HEK293 (cell line): ENCODE results near the gene B4GALT5.
A peak's percentile ranks its signal among the peaks of the same experiment; 100 is the strongest.

Experiments
- CTCF ChIP-seq: fragments of 450-650 bp; formaldehyde crosslinking; IDR thresholded peaks from 2 replicates; pipeline ENCODE4 v1.5.1; 2016; ENCODE audit warnings: missing biosample characterization, missing genetic modification characterization
- FEZF1 ChIP-seq: fragments of 450-650 bp; formaldehyde crosslinking; IDR thresholded peaks from 2 replicates; pipeline ENCODE4 v1.5.1; 2016; ENCODE audit warnings: missing biosample characterization, missing genetic modification characterization
- GFI1B ChIP-seq: fragments of 450-650 bp; formaldehyde crosslinking; IDR thresholded peaks from 2 replicates; pipeline ENCODE4 v1.5.1; 2016; ENCODE audit warnings: missing biosample characterization, missing genetic modification characterization
- GLI4 ChIP-seq: fragments of 450-650 bp; formaldehyde crosslinking; IDR thresholded peaks from 2 replicates; pipeline ENCODE4 v1.5.1; 2016; ENCODE audit warnings: missing biosample characterization, missing genetic modification characterization
- GLIS1 ChIP-seq: fragments of 450-650 bp; formaldehyde crosslinking; IDR thresholded peaks from 2 replicates; pipeline ENCODE4 v1.5.1; 2016; ENCODE audit warnings: missing biosample characterization, missing genetic modification characterization
- HOXA7 ChIP-seq: sonication (generic); formaldehyde crosslinking; IDR thresholded peaks from 2 replicates; pipeline ENCODE4 v1.8.1; 2022; ENCODE audit warnings: missing genetic modification reagents, borderline replicate concordance
- SP3 ChIP-seq: fragments of 450-650 bp; formaldehyde crosslinking; IDR thresholded peaks from 2 replicates; pipeline ENCODE4 v1.5.1; 2016; ENCODE audit warnings: missing biosample characterization, missing genetic modification characterization
- YY1 ChIP-seq: fragments of 450-650 bp; formaldehyde crosslinking; IDR thresholded peaks from 2 replicates; pipeline ENCODE4 v1.5.1; 2018; ENCODE audit warnings: missing biosample characterization, missing genetic modification characterization
- ZEB2 ChIP-seq: fragments of 450-650 bp; formaldehyde crosslinking; IDR thresholded peaks from 2 replicates; pipeline ENCODE4 v1.5.1; 2016; ENCODE audit warnings: missing biosample characterization, missing genetic modification characterization
- ZFP41 ChIP-seq: fragments of 450-650 bp; formaldehyde crosslinking; IDR thresholded peaks from 2 replicates; pipeline ENCODE4 v1.5.1; 2016; ENCODE audit warnings: missing biosample characterization, missing genetic modification characterization, borderline replicate concordance
- ZNF132 ChIP-seq: fragments of 450-650 bp; formaldehyde crosslinking; IDR thresholded peaks from 2 replicates; pipeline ENCODE4 v1.5.1; 2017; ENCODE audit warnings: missing biosample characterization, missing genetic modification characterization, borderline replicate concordance
- ZNF175 ChIP-seq: fragments of 450-650 bp; formaldehyde crosslinking; IDR thresholded peaks from 2 replicates; pipeline ENCODE4 v1.5.1; 2016; ENCODE audit warnings: missing biosample characterization, missing genetic modification characterization
- ZNF214 ChIP-seq: fragments of 450-650 bp; formaldehyde crosslinking; IDR thresholded peaks from 2 replicates; pipeline ENCODE4 v1.5.1; 2017; ENCODE audit warnings: missing biosample characterization, mild to moderate bottlenecking, missing genetic modification characterization, borderline replicate concordance
- ZNF24 ChIP-seq: fragments of 450-650 bp; formaldehyde crosslinking; IDR thresholded peaks from 2 replicates; pipeline ENCODE4 v1.5.1; 2016; ENCODE audit warnings: missing biosample characterization, missing genetic modification characterization
- ZNF248 ChIP-seq: fragments of 450-650 bp; formaldehyde crosslinking; IDR thresholded peaks from 2 replicates; pipeline ENCODE4 v1.5.1; 2017; ENCODE audit warnings: missing biosample characterization, missing genetic modification characterization
- ZNF37A ChIP-seq: fragments of 450-650 bp; IDR thresholded peaks from 2 replicates; pipeline ENCODE4 v1.5.1; 2018; ENCODE audit warnings: missing biosample characterization, missing genetic modification characterization
- ZNF555 ChIP-seq: fragments of 450-650 bp; formaldehyde crosslinking; conservative IDR thresholded peaks from 2 replicates; pipeline ENCODE4 v1.5.1; 2017; ENCODE audit warnings: missing biosample characterization, mild to moderate bottlenecking, missing genetic modification characterization, inconsistent platforms
- ZNF558 ChIP-seq: fragments of 450-650 bp; formaldehyde crosslinking; IDR thresholded peaks from 2 replicates; pipeline ENCODE4 v1.5.1; 2016; ENCODE audit warnings: missing biosample characterization, missing genetic modification characterization
- ZNF596 ChIP-seq: fragments of 450-650 bp; IDR thresholded peaks from 2 replicates; pipeline ENCODE4 v1.5.0; 2018; ENCODE audit warnings: missing biosample characterization, mild to moderate bottlenecking, missing genetic modification characterization, moderate library complexity
- ZNF600 ChIP-seq: fragments of 450-650 bp; formaldehyde crosslinking; IDR thresholded peaks from 2 replicates; pipeline ENCODE4 v1.5.1; 2016; ENCODE audit warnings: missing biosample characterization, missing genetic modification characterization
- ZNF621 ChIP-seq: fragments of 450-650 bp; formaldehyde crosslinking; IDR thresholded peaks from 2 replicates; pipeline ENCODE4 v1.5.1; 2017; ENCODE audit warnings: missing biosample characterization, missing genetic modification characterization
- ZNF776 ChIP-seq: fragments of 450-650 bp; formaldehyde crosslinking; IDR thresholded peaks from 2 replicates; pipeline ENCODE4 v1.5.0; 2017; ENCODE audit warnings: missing biosample characterization, missing genetic modification characterization, borderline replicate concordance
- ZNF837 ChIP-seq: fragments of 450-650 bp; formaldehyde crosslinking; IDR thresholded peaks from 2 replicates; pipeline ENCODE4 v1.5.1; 2016; ENCODE audit warnings: missing biosample characterization, missing genetic modification characterization
- ZSCAN16 ChIP-seq: fragments of 450-650 bp; formaldehyde crosslinking; IDR thresholded peaks from 2 replicates; pipeline ENCODE4 v1.5.1; 2016; ENCODE audit warnings: missing biosample characterization, missing genetic modification characterization
- ZSCAN5A ChIP-seq: fragments of 450-650 bp; formaldehyde crosslinking; IDR thresholded peaks from 2 replicates; pipeline ENCODE4 v1.5.1; 2016; ENCODE audit warnings: missing biosample characterization, missing genetic modification characterization
- TF ChIP-seq, protein P1 (sequence below): fragments of 450-650 bp; formaldehyde crosslinking; IDR thresholded peaks from 2 replicates; pipeline ENCODE4 v1.5.1; 2016; ENCODE audit warnings: missing biosample characterization, missing genetic modification characterization
- TF ChIP-seq, protein P2 (sequence below): fragments of 450-650 bp; formaldehyde crosslinking; IDR thresholded peaks from 2 replicates; pipeline ENCODE4 v1.5.1; 2016; ENCODE audit warnings: missing biosample characterization, missing genetic modification characterization
- TF ChIP-seq, protein P3 (sequence below): fragments of 450-650 bp; formaldehyde crosslinking; IDR thresholded peaks from 2 replicates; pipeline ENCODE4 v1.5.1; 2016; ENCODE audit warnings: missing biosample characterization, missing genetic modification characterization
- TF ChIP-seq, protein P4 (sequence below): fragments of 450-650 bp; formaldehyde crosslinking; IDR thresholded peaks from 2 replicates; pipeline ENCODE4 v1.5.1; 2016; ENCODE audit warnings: missing biosample characterization, missing genetic modification characterization
- TF ChIP-seq, protein P5 (sequence below): fragments of 450-650 bp; formaldehyde crosslinking; IDR thresholded peaks from 2 replicates; pipeline ENCODE4 v1.5.1; 2016; ENCODE audit warnings: missing biosample characterization, missing genetic modification characterization

Gene B4GALT5

GRCh38 chr20:49713753-49714712, at the start of gene B4GALT5 (continued):
- TF ChIP-seq, protein P1, sequence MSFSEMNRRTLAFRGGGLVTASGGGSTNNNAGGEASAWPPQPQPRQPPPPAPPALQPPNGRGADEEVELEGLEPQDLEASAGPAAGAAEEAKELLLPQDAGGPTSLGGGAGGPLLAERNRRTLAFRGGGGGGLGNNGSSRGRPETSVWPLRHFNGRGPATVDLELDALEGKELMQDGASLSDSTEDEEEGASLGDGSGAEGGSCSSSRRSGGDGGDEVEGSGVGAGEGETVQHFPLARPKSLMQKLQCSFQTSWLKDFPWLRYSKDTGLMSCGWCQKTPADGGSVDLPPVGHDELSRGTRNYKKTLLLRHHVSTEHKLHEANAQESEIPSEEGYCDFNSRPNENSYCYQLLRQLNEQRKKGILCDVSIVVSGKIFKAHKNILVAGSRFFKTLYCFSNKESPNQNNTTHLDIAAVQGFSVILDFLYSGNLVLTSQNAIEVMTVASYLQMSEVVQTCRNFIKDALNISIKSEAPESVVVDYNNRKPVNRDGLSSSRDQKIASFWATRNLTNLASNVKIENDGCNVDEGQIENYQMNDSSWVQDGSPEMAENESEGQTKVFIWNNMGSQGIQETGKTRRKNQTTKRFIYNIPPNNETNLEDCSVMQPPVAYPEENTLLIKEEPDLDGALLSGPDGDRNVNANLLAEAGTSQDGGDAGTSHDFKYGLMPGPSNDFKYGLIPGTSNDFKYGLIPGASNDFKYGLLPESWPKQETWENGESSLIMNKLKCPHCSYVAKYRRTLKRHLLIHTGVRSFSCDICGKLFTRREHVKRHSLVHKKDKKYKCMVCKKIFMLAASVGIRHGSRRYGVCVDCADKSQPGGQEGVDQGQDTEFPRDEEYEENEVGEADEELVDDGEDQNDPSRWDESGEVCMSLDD (tag by site-specific recombination), result peak; percentile 89
- no peak for TF ChIP-seq CTCF
- no peak for TF ChIP-seq ZNF555
- no peak for TF ChIP-seq ZSCAN5A (tag by site-specific recombination)
- peak; percentile 40; the same call in 1 of the 2 replicates for TF ChIP-seq SP3 (tag by site-specific recombination)
- no peak for TF ChIP-seq ZNF776 (tag by site-specific recombination)
- TF ChIP-seq ZNF558 (tag by site-specific recombination), result no peak
- no peak for TF ChIP-seq ZNF596 (tag by site-specific recombination)
- TF ChIP-seq ZNF621, result no peak
- TF ChIP-seq ZSCAN16 (tag by site-specific recombination), result no peak
- no peak for TF ChIP-seq HOXA7 (CRISPR knock-in tag)
- no peak for TF ChIP-seq ZNF600
- no peak for TF ChIP-seq GFI1B
- TF ChIP-seq ZNF24 (tag by site-specific recombination), result peak; percentile 100
- TF ChIP-seq ZNF132 (tag by site-specific recombination), result no peak
- TF ChIP-seq ZEB2 (tag by site-specific recombination), result peak; percentile 28; the same call in 1 of the 2 replicates
- no peak for TF ChIP-seq GLI4 (tag by site-specific recombination)
- TF ChIP-seq, protein P2, sequence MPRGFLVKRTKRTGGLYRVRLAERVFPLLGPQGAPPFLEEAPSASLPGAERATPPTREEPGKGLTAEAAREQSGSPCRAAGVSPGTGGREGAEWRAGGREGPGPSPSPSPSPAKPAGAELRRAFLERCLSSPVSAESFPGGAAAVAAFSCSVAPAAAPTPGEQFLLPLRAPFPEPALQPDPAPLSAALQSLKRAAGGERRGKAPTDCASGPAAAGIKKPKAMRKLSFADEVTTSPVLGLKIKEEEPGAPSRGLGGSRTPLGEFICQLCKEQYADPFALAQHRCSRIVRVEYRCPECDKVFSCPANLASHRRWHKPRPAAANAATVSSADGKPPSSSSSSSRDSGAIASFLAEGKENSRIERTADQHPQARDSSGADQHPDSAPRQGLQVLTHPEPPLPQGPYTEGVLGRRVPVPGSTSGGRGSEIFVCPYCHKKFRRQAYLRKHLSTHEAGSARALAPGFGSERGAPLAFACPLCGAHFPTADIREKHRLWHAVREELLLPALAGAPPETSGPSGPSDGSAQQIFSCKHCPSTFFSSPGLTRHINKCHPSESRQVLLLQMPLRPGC, result no peak
- peak; percentile 77 for TF ChIP-seq YY1
- TF ChIP-seq ZNF37A (tag by site-specific recombination), result no peak
- no peak for TF ChIP-seq FEZF1
- TF ChIP-seq ZFP41, result no peak
- no peak for TF ChIP-seq ZNF248 (tag by site-specific recombination)
- TF ChIP-seq ZNF214 (tag by site-specific recombination), result no peak
- no peak for TF ChIP-seq ZNF175 (tag by site-specific recombination)
- TF ChIP-seq, protein P3, sequence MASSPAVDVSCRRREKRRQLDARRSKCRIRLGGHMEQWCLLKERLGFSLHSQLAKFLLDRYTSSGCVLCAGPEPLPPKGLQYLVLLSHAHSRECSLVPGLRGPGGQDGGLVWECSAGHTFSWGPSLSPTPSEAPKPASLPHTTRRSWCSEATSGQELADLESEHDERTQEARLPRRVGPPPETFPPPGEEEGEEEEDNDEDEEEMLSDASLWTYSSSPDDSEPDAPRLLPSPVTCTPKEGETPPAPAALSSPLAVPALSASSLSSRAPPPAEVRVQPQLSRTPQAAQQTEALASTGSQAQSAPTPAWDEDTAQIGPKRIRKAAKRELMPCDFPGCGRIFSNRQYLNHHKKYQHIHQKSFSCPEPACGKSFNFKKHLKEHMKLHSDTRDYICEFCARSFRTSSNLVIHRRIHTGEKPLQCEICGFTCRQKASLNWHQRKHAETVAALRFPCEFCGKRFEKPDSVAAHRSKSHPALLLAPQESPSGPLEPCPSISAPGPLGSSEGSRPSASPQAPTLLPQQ, result no peak
- TF ChIP-seq GLIS1 (tag by site-specific recombination), result no peak; the same call in 1 of the 2 replicates
- no peak for TF ChIP-seq ZNF837 (tag by site-specific recombination)
- TF ChIP-seq, protein P4, sequence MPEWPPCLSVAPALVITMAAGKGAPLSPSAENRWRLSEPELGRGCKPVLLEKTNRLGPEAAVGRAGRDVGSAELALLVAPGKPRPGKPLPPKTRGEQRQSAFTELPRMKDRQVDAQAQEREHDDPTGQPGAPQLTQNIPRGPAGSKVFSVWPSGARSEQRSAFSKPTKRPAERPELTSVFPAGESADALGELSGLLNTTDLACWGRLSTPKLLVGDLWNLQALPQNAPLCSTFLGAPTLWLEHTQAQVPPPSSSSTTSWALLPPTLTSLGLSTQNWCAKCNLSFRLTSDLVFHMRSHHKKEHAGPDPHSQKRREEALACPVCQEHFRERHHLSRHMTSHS (tag by site-specific recombination), result no peak
- TF ChIP-seq, protein P5, sequence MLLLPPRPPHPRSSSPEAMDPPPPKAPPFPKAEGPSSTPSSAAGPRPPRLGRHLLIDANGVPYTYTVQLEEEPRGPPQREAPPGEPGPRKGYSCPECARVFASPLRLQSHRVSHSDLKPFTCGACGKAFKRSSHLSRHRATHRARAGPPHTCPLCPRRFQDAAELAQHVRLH, result no peak
